Right lung (tissue), 5 donors: ENCODE results near the gene MMRN1. TPM values are rescaled to one million over a fixed set of nuclear protein-coding genes. Genes with fewer than 3 reads are reported as not detected.

Experiments used
- DNase-seq, 2 donors: peaks; one replicate each; pipeline ENCODE4 v3.0.0-alpha.2; 2013
- polyA plus RNA-seq, 5 donors: library from polyadenylated mRNA; unstranded; fragments of 120-200 nt; gene quantifications; one replicate each; pipeline versions ENCODE4 v1.2.1 to v1.2.3, GENCODE V29; 2013; ENCODE audit warnings: inconsistent platforms in 1 of 5, low replicate concordance in 1 of 5; ENCODE audit not compliant: insufficient read length in 5 of 5, insufficient read depth in 1 of 5

Gene MMRN1
- polyA plus RNA-seq, 5 donors = 13.5 to 38.3 (median 33.1) TPM

- DNase-seq = no peak
Observed at GRCh38 chr4:89995006-89995405, 100.4 kb downstream of the MMRN1 start.

- DNase-seq = no peak
Observed at GRCh38 chr4:89995814-89996213, 101.2 kb downstream of the MMRN1 start.

GRCh38 chr4:89997171-89997704, 102.6 kb downstream of the MMRN1 start:
- DNase-seq = no peak

GRCh38 chr4:89998469-89999011, 103.9 kb downstream of the MMRN1 start:
- peak in 1 of 2 donors; percentile 11 for DNase-seq

- DNase-seq = no peak
Observed at GRCh38 chr4:90001023-90001422, 106.4 kb downstream of the MMRN1 start.

- no peak for DNase-seq
Observed at GRCh38 chr4:90002441-90003062, 107.9 kb downstream of the MMRN1 start.

Other genes starting within 250 kb of the MMRN1 start
- gene SNCA, start 57.7 kb upstream of the MMRN1 start, polyA plus RNA-seq = 10 to 100 TPM; 50.8 to 59.6 (median 57.4) TPM
- gene CCSER1, start 232.5 kb downstream of the MMRN1 start, polyA plus RNA-seq = 1 to 10 TPM; 1.7 to 5.2 (median 2.7) TPM